B cell (primary cell): Measurements from ENCODE around the gene TECR. TPM values are rescaled to one million over a fixed set of nuclear protein-coding genes. Genes with fewer than 3 reads are reported as not detected.

Source experiments
- ATAC-seq: fragments of 200-7000 bp; cut with Tn5 transposase; one replicate; pipeline ENCODE4 v1.10.0; 2021; ENCODE audit warnings: low read depth, mild to moderate bottlenecking, moderate number of reproducible peaks, moderate library complexity
- CTCF ChIA-PET: fragments of 350-600 bp; sonication (Branson Sonifier 250); formaldehyde crosslinking; loops from one replicate; lab custom pipeline; 2021; ENCODE audit warnings: antibody characterized with exemption, inconsistent platforms; lab: Charles Lee
- POLR2A ChIA-PET: fragments of 350-600 bp; sonication (Branson Sonifier 250); formaldehyde crosslinking; loops from one replicate; lab custom pipeline; 2021; ENCODE audit warnings: antibody characterized with exemption; lab: Charles Lee
- DNase-seq: peaks from one replicate; pipeline ENCODE4 v3.0.0; 2013
- H2AFZ ChIP-seq: 2 replicates; pipeline ENCODE4 v1.6.1; 2012; ENCODE audit warnings: mild to moderate bottlenecking, low read depth, low read length; ENCODE audit not compliant: insufficient read depth, poor library complexity, severe bottlenecking
- H3K27ac ChIP-seq, 2 donors: 1 replicate in 1 of 2; 2 replicates in 1 of 2; pipeline ENCODE4 v1.5.1; 2012 to 2013; ENCODE audit warnings: low read length in 2 of 2, mild to moderate bottlenecking in 2 of 2, moderate library complexity in 1 of 2
- H3K27me3 ChIP-seq, 4 experiments: fragments of 200-600 bp in 1 of 4; sonication (generic) in 1 of 4; replicated peaks in 1 of 4; 1 replicate in 2 of 4; 2 replicates in 2 of 4; pipeline versions ENCODE4 v1.6.1 to v1.7.0; 2013 to 2016; ENCODE audit warnings: low read length in 3 of 4, mild to moderate bottlenecking in 2 of 4, mixed read lengths in 1 of 4, moderate library complexity in 1 of 4; ENCODE audit not compliant: insufficient read depth in 4 of 4, control insufficient read depth in 3 of 4; ENCODE audit errors: control extremely low read depth in 1 of 4
- H3K36me3 ChIP-seq, 2 experiments: replicated peaks in 1 of 2; 1 replicate in 1 of 2; 2 replicates in 1 of 2; pipeline versions ENCODE4 v1.6.1 to v1.7.1; 2013; ENCODE audit warnings: low read length in 1 of 2; ENCODE audit not compliant: insufficient read depth in 2 of 2, control insufficient read depth in 1 of 2; ENCODE audit errors: control extremely low read depth in 1 of 2, extremely low read depth in 1 of 2
- H3K4me1 ChIP-seq, 2 donors: fragments of 200-600 bp in 1 of 2; sonication (generic) in 1 of 2; 1 replicate in 1 of 2; 2 replicates in 1 of 2; pipeline versions ENCODE4 v1.5.1 to v1.6.1; 2013 to 2017; ENCODE audit warnings: low read length in 2 of 2; ENCODE audit not compliant: control insufficient read depth in 2 of 2, insufficient read depth in 2 of 2
- H3K4me2 ChIP-seq: replicated peaks from 2 replicates; pipeline ENCODE3; 2012; ENCODE audit warnings: mild to moderate bottlenecking, low read depth, low read length; ENCODE audit not compliant: poor library complexity, severe bottlenecking
- H3K4me3 ChIP-seq, 5 experiments: fragments of 200-600 bp in 1 of 5; sonication (generic) in 1 of 5; 1 replicate in 3 of 5; 2 replicates in 2 of 5; pipeline versions ENCODE4 v1.5.1 to v1.7.0; 2011 to 2016; ENCODE audit warnings: low read length in 4 of 5, mild to moderate bottlenecking in 4 of 5, low read depth in 2 of 5, control low read depth in 1 of 5, moderate library complexity in 1 of 5; ENCODE audit not compliant: insufficient read depth in 1 of 5; ENCODE audit errors: control extremely low read depth in 1 of 5, extremely low read depth in 1 of 5
- H3K79me2 ChIP-seq: fragments of 200-600 bp; sonication (generic); one replicate; pipeline ENCODE4 v1.6.0; 2016; ENCODE audit warnings: low read length; ENCODE audit not compliant: control insufficient read depth, insufficient read depth
- H3K9ac ChIP-seq: fragments of 200-600 bp; sonication (generic); 2 replicates; pipeline ENCODE4 v1.6.1; 2017; ENCODE audit warnings: mild to moderate bottlenecking, low read length, moderate library complexity
- H3K9me3 ChIP-seq, 3 donors: one replicate each; pipeline versions ENCODE4 v1.6.1 to v1.7.1; 2013; ENCODE audit warnings: low read length in 2 of 3; ENCODE audit not compliant: control insufficient read depth in 2 of 3, insufficient read depth in 1 of 3; ENCODE audit errors: control extremely low read depth in 1 of 3
- H4K20me1 ChIP-seq: 2 replicates; pipeline ENCODE4 v1.6.0; 2012; ENCODE audit warnings: mild to moderate bottlenecking, low read length; ENCODE audit not compliant: insufficient read depth, control insufficient read depth, poor library complexity, severe bottlenecking
- H3K27ac Mint-ChIP-seq: one replicate; pipeline ENCODE4 v1.8.0; 2021; ENCODE audit warnings: mixed read lengths
- H3K27me3 Mint-ChIP-seq: one replicate; pipeline ENCODE4 v1.8.0; 2021; ENCODE audit warnings: mixed read lengths
- H3K4me1 Mint-ChIP-seq: one replicate; pipeline ENCODE4 v1.8.0; 2021; ENCODE audit warnings: mixed read lengths
- H3K4me3 Mint-ChIP-seq: one replicate; pipeline ENCODE4 v1.8.0; 2021; ENCODE audit warnings: mixed read lengths
- H3K9me3 Mint-ChIP-seq: one replicate; pipeline ENCODE4 v1.8.0; 2022; ENCODE audit warnings: mixed read lengths; ENCODE audit not compliant: insufficient read depth
- CTCF ChIP-seq: fragments of 200-600 bp; IDR thresholded peaks from one replicate; pipeline ENCODE4 v1.8.0; 2022; ENCODE audit warnings: antibody characterized with exemption, mild to moderate bottlenecking
- EZH2 ChIP-seq: IDR thresholded peaks from 2 replicates; pipeline ENCODE4 v1.6.1; 2012; ENCODE audit warnings: borderline replicate concordance, low read depth, mild to moderate bottlenecking, moderate library complexity, low read length; ENCODE audit not compliant: insufficient read depth, poor library complexity, severe bottlenecking
- WGBS: methylation state at CpG from one replicate; pipeline ENCODE4 v1.1.5; 2013; ENCODE audit warnings: missing lambda C conversion rate; ENCODE audit not compliant: insufficient coverage; 5-methylcytosine and 5-hydroxymethylcytosine counted together
- intact Hi-C: fragments of 100-400 bp; cut with micrococcal nuclease; formaldehyde crosslinking; loops from one replicate; pipeline ENCODE4 v1.10.0; 2022
- polyA plus RNA-seq: library from polyadenylated mRNA; depleted of rRNA; stranded (reverse); fragments of >200 nt; gene quantifications from 2 replicates; pipeline ENCODE4 v1.2.3, GENCODE V29; 2012
- total RNA-seq, 2 donors: library from RNA; stranded (reverse); fragments of 120-200 nt in 1 of 2; gene quantifications; 1 replicate in 1 of 2; 2 replicates in 1 of 2; pipeline versions ENCODE4 v1.2.3 to v1.2.4, GENCODE V29; 2013 to 2022

Gene TECR
- total and polyA plus RNA-seq, 2 donors (not counting 1 experiment from before 2014, with no cell fraction given): 68.9 to 129 TPM

DNA sequence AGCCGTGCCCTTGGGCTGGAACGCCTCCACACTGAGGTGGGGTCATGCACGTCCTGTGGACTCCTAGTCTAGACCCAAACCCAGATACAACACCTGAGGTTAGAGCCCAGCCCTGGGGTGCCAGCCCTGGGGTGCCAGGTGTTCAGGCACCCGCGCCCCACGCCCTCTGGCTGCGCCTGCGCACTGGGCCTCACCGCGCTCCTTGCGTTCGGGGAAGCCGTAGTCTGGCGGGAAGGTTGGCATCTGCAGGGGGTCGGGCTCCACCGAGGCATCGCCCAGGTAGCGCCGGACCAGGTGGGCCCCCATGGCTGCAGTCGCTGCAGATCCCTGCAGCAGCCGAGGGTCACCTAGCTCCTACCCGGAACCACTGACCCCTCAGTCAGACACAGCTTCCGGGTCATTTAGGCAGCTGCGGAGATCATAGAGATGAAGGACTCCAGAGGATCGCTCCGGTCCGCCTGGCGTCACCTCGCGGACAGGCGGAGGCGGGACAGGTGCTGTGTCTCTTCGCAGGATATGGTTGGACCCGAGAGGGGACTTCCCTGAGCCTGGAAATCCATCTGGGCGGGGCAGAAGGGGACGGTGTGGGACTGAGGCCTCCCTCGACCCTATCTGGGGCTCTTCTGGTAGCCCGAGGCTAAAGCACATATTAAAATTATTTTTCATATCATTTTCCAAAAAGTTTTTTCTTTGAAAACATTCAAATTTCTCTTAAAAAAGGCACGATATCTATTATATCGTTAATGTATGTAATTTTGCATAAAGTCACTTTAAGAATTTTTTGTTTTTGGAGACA lies 42.5 kb downstream of the TECR start, which contains the start of gene NDUFB7:
TSS of gene NDUFB7 (minus strand) at position 372 of the 796 bp plus-strand sequence. CDS start at position 306, 66 bp downstream.
- DNase-seq (peak; percentile 96), ATAC-seq (peak; percentile 85)
- WGBS: 0% methylated on average over 33 of the region's 40 CpGs
- ChIA-PET CTCF (interaction anchor here (0.9 to 13.4 kb wide), 9 partner anchors 15 to 842 kb away, joined by 3 to 681 read pairs (median 16); partner anchors contain the start of genes ADGRE3, DNAJB1 and ZNF333), POLR2A (interaction anchor here (0.7 to 5.1 kb wide), 3 partner anchors 42 to 575 kb away, joined by 3 to 90 read pairs (median 4); partner anchors contain the start of gene ZNF333)
- Histone ChIP-seq H2AFZ (peak within 1 kb of the TSS; percentile 80), H3K9ac (peak within 1 kb of the TSS; percentile 73), H3K9me3 (no peaks in the 10 kb centered on the region), H3K36me3 (peaks cover 0 to 14% of the 10 kb centered on the region in 2 experiments), H3K4me3 (peak within 1 kb of the TSS; percentile 56 to 97 (median 93)), H3K79me2 (peaks cover 35% of the 10 kb centered on the region), H4K20me1 (peaks cover 36% of the 10 kb centered on the region), H3K27me3 (no peaks in the 10 kb centered on the region), H3K27ac (peak within 1 kb of the TSS; percentile 42 to 45), H3K4me2 (peak within 1 kb of the TSS; percentile 77), H3K4me1 (peaks cover 29 to 46% of the 10 kb centered on the region in 2 donors)
- H3K4me3 Mint-ChIP-seq: peak within 1 kb of the TSS; percentile 97
- H3K27ac Mint-ChIP-seq: peak within 1 kb of the TSS; percentile 93
- no peaks in the 10 kb centered on the region for H3K27me3 Mint-ChIP-seq
- TF ChIP-seq CTCF (peak; percentile 85), EZH2 (no peak)
- H3K9me3 Mint-ChIP-seq: no peaks in the 10 kb centered on the region
- H3K4me1 Mint-ChIP-seq: peaks cover 52% of the 10 kb centered on the region
- intact Hi-C loops: loop anchor here (1.0 to 10.0 kb wide), 6 partner anchors 43 to 553 kb away; partner anchors contain the start of genes DNAJB1 and TECR
